Jurkat, Clone E6-1 (cell line): Measurements from ENCODE around the gene DNAJC5. TPM values are rescaled to one million over a fixed set of nuclear protein-coding genes. Genes with fewer than 3 reads are reported as not detected.
"Not testable (repeated sequence)": the region's sequence is repeated elsewhere in the genome, so short reads cannot be mapped to it uniquely, and the experiment has no call there.

Experiments
- DNase-seq: peaks from one replicate; pipeline ENCODE4 v3.0.0-alpha.2; 2011; ENCODE audit warnings: low read depth, low spot score
- H3K4me3 ChIP-seq: 2 replicates; pipeline ENCODE4 v1.5.1; 2011; ENCODE audit warnings: mild to moderate bottlenecking, low read length, control low read depth, moderate library complexity
- polyA plus RNA-seq: library from polyadenylated mRNA; unstranded; fragments of >200 nt; gene quantifications from one replicate; pipeline ENCODE4 v1.2.1, GENCODE V29; 2012; ENCODE audit warnings: missing spikeins; ENCODE audit not compliant: insufficient read length, insufficient read depth

DNAJC5 gene
- 25.3 TPM for polyA plus RNA-seq

DNA sequence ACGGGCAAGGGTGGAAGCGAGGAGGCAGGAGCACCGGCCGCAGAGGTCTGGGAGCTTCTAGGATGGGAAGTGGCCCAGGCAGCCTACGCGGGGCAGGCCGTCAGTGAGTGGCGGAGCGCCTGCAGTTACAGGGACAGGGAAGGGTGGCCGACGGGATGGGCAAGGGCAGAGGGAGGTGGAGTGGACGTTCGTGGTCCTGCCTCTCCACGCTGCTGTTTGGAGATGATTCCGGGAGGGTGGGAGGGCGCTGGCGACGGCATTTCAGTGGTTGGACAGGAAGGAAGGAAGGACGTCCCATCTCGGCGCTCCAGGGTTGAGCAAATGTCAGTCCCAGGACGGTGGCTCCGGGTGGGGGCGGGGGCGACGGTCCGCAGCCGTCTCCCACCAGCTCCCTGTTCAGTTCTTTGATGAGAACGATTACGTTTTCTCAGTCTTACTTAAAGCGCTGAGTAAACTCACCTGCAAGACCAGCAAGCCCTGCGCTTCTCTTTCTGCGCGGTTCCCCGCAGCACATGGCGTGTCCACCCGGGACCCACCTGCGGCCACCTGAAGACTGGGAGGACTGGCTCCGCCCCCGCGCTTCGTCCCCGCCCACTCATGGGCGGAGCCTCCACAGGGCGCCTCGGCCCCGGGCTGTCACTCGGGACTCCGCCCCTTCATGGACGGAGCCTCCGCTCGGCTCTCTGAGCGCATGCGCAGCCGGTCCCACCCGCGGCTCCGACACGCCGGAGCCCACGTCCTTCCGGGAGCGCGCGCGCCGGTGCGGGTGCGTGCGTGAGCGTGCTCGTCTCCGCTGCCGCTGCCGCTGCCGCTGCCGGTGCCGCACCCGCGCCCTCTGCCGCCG is at the start of gene DNAJC5:
Gene DNAJC5 (plus strand): TSS at position 769 of the 844 bp plus-strand sequence. CDS start 33,220 bp downstream, outside the sequence.
- peak within 1 kb of the TSS; percentile 77 for H3K4me3 ChIP-seq
- peak; percentile 84 for DNase-seq

DNA sequence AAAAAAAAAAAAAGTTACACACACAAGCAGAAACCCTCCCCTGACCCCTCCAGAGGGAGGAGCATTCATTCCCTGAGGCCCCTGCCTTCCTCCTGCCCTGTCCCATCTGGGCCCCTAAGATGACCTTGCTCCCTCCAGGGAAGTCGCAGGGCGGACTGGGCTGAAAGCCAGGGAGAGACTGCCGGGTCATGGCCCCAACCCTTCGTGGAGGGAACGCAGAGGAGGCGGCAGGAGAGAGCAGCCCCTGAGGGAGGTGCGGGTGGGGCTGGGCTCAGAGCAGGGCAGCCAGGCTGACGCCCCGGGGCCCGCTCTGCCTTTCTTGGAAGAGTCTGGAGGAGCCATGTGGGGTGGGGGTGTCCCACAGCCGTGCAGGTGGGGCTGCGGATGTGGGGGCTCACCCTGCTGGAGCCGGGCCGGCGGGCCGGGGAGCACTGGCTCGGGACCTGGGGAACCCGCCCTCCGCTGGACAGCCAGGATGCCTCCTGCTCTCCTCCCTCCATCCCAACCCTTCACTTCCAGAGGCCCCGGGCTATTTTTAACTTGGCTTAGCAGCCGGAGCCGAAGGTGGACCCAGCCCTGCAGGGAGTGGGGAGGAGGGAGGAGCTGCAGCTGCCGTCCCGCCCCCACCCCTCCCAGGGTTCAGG is 48.7 kb upstream of the DNAJC5 start:
- no peak for DNase-seq
- H3K4me3 ChIP-seq, result no peak overlapping the region

GRCh38 chr20:63846888-63847236 is 48.1 kb upstream of the DNAJC5 start:
- no peak for DNase-seq
- no peak overlapping the region for H3K4me3 ChIP-seq

DNA sequence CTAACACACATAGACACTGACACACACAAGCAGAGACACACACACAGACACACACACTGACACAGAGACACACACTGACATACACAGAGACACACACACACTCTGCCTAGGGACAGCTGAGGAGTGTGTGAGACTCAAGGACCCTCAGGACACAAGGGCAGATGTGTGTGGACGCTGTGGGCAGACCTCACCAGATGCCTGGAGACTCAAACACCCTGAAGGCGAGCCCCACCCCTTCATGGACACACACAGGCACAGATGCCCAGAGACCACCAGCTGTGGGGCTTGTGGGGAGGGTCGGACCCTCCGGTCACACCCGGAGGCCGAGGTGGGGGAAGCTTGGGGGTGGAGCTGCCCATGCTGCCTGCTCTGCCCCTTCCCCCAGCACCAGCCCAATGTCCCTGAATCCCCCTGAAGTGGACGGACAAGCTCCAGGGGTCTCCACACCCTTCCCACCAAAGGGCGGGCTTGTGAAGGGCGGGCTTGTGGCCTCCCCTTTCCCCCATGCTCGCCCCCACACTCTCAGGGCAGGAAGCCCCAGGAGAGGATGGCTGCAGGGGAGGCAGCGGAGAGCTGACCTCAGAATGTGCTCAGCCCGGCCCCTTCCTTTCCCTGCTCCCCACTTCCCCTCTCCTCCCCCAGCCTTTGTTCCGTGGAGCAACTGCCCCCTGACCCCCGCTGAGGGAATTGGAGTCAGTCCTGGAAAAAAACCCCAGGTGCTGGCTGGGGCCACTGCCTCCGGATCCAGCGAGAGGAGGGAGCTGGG is 47.5 kb upstream of the DNAJC5 start:
- H3K4me3 ChIP-seq, result no peak overlapping the region
- no peak for DNase-seq

- DNase-seq, result no peak
- no peak overlapping the region for H3K4me3 ChIP-seq
Observed at GRCh38 chr20:63848003-63848911, 46.7 kb upstream of the DNAJC5 start.

GRCh38 chr20:63850689-63851547 is 44.0 kb upstream of the DNAJC5 start:
- H3K4me3 ChIP-seq, result no peak overlapping the region

DNA sequence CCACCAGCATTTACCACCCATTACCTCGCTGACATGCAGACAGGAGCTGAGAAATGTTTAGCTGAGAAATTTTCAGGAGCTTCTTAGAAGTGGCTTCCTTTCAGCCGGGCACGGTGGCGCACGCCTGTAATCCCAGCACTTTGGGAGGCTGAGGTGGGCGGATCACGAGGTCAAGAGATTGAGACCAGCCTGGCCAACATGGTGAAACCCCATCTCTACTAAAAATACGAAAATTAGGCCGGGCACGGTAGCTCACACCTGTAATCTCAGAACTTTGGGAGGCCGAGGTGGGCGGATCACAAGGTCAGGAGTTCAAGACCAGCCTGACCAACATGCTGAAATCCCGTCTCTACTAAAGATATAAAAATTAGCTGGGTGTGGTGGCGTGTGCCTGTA is 43.4 kb upstream of the DNAJC5 start:
- DNase-seq, H3K4me3 ChIP-seq: not testable (repeated sequence)

More at GRCh38 chr20:63850689-63851547, 44.0 kb upstream of the DNAJC5 start:
- no peak for DNase-seq

- not testable (repeated sequence) for H3K4me3 ChIP-seq, DNase-seq
Observed at GRCh38 chr20:63853733-63854068, 41.2 kb upstream of the DNAJC5 start.

- no peak overlapping the region for H3K4me3 ChIP-seq
- DNase-seq, result no peak
Observed at GRCh38 chr20:63854069-63854765, 40.7 kb upstream of the DNAJC5 start.

DNA sequence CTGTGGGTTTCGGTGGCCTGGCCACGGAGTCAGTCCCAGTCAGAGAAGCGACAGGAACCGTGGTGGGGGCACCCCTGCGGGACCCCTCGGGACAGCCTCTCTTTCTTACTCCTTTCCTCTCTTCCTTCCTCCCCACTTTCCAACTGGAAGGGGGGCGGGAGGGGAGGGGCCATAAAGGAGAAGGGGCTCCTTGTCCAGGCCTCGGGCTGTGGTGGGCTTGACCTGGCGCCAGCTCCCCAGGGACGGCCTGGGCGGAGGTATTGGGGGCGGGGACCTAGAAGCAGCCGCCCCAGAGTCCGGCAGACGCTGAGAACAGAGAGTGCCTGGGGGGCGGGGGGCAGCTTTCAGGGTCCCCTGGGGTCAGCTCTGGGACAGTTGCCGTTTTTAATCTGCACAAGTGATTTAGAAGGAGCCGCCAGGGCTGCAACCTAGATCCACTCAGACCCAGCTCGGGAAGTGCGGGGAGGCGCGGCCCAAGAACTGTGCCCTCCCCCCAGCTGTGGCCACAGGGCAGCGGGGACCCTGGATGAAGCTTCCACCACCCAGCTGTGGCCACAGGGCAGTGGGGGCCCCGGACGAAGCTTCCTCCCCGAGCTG is 40.1 kb upstream of the DNAJC5 start:
- no peak overlapping the region for H3K4me3 ChIP-seq

GRCh38 chr20:63855363-63856097 is 39.4 kb upstream of the DNAJC5 start:
- no peak for DNase-seq
- H3K4me3 ChIP-seq, result no peak overlapping the region

More for the DNA sequence above, 40.1 kb upstream of the DNAJC5 start:
- DNase-seq, result no peak

GRCh38 chr20:63856098-63856511 is 38.8 kb upstream of the DNAJC5 start:
- no peak overlapping the region for H3K4me3 ChIP-seq
- no peak for DNase-seq

GRCh38 chr20:63857764-63858392 is 37.0 kb upstream of the DNAJC5 start:
- no peak overlapping the region for H3K4me3 ChIP-seq
- DNase-seq, result no peak

DNA sequence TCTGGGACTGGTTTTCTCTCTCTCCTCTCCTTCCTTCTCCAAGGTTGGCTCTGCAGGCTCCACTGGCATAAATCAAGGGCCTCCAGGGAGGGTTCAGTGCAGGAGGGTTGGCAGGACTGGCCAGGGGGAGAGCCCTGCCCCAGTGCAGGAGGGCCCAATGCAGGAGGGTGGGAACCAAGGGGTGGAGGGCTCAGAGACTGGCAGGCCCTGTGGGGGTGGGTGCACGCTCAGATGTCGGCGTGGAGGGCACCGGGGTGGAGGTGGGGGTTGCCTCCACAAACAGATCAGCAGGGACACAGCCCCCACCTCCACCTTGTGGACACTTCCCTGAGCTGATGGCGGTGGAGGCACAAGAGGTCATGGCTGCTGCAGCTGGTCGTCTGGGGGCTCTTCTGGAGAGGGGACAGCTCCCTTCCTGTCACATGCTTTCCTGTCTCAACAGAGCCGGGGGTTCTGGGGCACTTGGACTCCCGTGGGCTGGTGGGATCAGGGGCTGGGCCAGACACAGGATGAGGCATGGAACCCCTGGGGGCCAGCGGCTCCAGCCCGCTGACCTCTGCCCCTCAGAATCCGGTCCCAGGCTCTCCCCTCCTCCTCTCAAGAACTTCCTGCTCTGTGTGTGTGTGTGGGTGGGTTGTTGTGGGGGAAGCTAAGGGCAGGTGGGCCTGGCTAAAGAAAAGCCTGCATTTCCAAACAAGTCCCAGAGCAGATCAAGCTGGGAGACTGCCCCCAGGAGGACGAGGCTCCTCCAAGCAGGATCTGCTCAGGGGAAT is 36.3 kb upstream of the DNAJC5 start:
- no peak for DNase-seq
- H3K4me3 ChIP-seq, result no peak overlapping the region

GRCh38 chr20:63859166-63859699 is 35.7 kb upstream of the DNAJC5 start:
- no peak overlapping the region for H3K4me3 ChIP-seq
- no peak for DNase-seq
